D721Med (cell line): ENCODE data around the gene LRRTM3.

Source experiments
- DNase-seq: peaks from one replicate; pipeline ENCODE4 v3.0.0; 2011; ENCODE audit warnings: low spot score; ENCODE audit not compliant: insufficient read length
- FAIRE-seq: peaks from 2 replicates; lab custom pipeline; 2011; peaks lifted over from hg19 to GRCh38; lab: Jason Lieb, UNC
- TF ChIP-seq, protein P1 (sequence below): IDR thresholded peaks from 2 replicates; pipeline ENCODE4 v1.5.1; 2012; ENCODE audit warnings: mild to moderate bottlenecking, control low read depth; ENCODE audit not compliant: insufficient read depth; ENCODE audit errors: missing control alignments

Gene LRRTM3

DNA sequence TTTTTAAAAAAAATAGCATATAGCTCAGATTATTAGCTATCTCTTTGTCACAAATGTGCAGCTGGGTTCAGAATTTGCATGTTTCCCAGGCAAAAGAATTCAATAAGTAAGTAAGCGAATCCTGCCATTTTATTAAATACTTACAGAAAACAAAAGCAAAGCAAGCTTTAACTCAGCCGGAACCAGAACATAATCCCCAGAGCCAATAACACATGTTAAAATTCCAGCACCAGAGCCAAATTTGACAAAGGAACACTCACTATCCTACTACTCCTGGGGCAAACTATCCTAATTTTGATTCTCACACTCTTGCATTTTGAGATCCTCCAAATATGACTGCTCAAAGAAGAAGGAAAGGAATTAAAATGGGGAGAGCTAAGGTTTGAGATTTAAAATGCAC lies 32.6 kb downstream of the LRRTM3 start:
- no peak for FAIRE-seq
- DNase-seq = no peak
- TF ChIP-seq, protein P1, sequence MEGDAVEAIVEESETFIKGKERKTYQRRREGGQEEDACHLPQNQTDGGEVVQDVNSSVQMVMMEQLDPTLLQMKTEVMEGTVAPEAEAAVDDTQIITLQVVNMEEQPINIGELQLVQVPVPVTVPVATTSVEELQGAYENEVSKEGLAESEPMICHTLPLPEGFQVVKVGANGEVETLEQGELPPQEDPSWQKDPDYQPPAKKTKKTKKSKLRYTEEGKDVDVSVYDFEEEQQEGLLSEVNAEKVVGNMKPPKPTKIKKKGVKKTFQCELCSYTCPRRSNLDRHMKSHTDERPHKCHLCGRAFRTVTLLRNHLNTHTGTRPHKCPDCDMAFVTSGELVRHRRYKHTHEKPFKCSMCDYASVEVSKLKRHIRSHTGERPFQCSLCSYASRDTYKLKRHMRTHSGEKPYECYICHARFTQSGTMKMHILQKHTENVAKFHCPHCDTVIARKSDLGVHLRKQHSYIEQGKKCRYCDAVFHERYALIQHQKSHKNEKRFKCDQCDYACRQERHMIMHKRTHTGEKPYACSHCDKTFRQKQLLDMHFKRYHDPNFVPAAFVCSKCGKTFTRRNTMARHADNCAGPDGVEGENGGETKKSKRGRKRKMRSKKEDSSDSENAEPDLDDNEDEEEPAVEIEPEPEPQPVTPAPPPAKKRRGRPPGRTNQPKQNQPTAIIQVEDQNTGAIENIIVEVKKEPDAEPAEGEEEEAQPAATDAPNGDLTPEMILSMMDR = no peak

DNA sequence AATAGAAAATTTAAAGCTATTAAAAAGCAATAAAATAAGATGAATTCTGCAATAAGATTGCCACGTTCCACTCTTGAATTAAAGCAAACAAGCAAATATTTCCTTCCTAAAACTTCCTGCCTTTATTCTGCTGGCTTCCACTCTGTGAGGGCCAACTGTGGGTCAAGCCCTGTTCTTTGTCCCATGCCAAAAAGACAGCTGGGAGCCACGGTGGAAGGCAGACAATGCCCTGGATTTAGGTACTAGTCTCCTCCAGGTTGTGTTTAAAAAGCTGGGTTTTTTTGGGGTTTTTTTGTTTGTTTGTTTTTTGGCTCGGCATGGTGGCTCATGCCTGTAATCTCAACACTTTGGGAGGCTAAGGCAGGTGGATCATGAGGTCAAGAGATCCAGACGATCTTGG lies 39.1 kb downstream of the LRRTM3 start:
- DNase-seq (no peak), FAIRE-seq (no peak)
- TF ChIP-seq, protein P1 = no peak

DNA sequence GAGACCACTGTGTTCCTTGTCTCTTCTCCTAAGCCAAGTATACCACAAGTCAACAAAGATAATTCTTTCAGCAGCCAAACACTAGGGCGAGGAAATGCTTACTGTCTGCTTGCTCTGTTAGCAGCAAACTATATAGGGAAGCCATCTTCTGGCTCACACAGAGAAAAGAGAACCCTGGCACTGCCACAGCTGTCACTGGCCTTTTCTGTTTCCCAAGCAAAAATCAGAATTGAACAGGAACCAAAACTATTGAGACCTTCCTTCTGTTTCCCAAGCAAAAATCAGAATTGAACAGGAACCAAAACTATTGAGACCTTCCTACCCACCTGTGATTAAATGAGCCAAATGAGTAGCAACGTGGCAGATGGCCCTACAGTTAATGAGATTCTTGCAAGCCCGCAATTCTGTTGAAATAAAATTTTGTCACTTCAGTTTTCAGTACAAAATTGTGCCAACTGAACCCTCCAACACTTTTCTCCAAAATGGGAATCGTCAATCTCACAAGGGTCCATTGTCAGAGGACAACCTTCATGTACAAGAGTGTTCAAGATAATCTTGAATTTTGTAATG lies 54.5 kb downstream of the LRRTM3 start:
- TF ChIP-seq, protein P1 = no peak
- FAIRE-seq (no peak), DNase-seq (no peak)

DNA sequence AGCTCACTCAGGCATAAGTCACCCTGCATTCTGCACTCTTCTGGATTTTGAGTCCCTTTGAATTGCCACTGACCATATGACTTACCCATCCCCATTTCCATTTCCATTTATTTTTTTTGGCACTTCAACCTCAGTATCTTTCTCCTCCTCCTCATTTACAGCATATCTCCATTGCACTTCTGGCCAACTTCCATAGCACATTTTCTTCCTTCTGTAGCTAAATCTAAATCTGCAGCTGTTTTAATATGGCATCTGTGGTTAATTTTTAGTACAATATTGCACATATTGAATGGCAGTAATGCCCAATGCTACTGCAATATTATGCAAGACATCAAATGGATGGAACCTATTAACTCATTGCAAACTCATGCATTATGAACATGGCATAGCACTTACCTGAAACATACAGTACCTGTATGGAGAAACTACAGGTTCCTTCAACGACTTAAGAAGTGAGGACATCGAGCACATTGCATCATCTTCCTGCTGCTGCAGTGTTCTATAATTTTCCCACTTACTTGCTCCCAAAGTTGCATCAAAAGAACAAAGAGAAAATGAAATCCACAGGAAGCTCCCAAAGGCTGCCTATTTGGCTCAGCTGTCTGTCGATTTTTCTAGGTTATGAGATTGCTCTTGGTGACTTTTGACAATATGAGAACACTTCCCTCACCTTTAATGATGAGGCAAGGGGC lies 55.7 kb downstream of the LRRTM3 start:
- no peak for DNase-seq
- FAIRE-seq = no peak
- TF ChIP-seq, protein P1 = no peak

DNA sequence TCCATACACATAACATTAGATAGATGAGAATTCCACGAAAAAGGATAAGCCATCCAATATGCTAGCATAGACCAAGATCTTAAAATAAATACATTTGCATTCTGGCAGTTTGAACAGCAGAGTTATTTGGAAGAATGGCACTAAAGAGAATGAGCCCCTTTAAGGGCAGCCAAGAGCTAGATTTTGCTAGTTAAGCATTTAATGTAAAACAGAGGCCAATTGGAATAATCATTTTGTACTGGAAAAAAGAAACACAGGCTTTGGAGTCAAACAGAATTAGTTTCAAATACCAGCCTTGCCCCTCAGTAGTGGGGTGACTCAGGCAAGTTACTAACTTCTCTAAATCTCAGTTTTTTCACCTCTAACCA lies 56.2 kb downstream of the LRRTM3 start:
- FAIRE-seq = no peak
- TF ChIP-seq, protein P1 = no peak
- no peak for DNase-seq

DNA sequence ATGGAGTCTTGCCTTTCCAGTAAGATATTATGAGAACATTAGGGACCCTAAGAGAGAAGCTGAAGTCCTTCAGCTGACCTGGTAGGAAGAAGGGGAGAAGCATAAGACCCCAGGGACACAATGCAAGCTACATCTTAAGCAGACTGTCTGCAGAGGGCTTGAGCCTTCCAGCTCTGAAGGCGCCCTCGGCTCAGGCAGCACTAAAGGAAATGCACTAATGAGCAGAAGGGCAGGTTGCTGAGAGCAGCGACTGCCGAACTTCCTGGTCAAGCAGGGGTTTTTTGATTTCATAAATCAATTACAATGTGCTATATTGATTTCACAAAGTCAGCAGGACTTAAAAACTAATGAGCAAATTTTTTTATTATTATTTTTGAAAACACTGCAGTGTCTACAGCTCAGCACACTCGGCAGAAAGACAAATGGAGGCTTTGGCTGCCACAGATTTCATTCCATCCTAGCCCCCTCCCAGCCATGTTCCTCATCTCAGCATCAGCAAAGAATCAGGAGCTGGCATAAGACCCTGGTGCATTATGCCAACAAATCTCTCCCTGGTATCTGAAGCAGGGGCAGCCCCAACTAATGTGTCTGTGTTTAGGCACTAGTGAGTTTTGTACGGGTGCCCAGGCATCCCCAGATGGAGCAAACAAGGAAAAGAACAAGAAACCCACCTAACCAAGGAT lies 57.1 kb downstream of the LRRTM3 start:
- TF ChIP-seq, protein P1 = no peak
- no peak for FAIRE-seq

DNA sequence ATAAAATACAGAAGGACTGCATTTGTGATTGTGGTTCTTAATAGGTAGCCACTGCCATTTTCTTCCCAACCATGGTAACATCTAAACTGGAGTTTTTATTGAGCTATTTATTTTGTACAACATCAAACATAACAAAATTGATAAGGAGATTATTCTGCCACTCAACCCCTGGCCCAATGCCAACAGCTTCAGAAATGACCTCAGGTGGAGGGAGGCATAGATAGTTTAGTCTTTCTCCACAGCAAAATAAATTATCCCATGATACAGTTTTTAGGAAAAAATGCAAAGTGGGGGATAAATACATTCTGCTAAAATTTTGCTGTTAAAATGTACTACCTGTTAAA lies 57.6 kb downstream of the LRRTM3 start:
- FAIRE-seq (no peak), DNase-seq (no peak)
- TF ChIP-seq, protein P1 = no peak

More for the DNA sequence above, 57.1 kb downstream of the LRRTM3 start:
- DNase-seq = no peak
